Measurements from ENCODE around the gene SLC12A7. TPM values are rescaled to one million over a fixed set of nuclear protein-coding genes. Genes with fewer than 3 reads are reported as not detected.
"Not testable (repeated sequence)": the region's sequence is repeated elsewhere in the genome, so short reads cannot be mapped to it uniquely, and the experiment has no call there.

The SLC12A7 gene
- total and polyA plus RNA-seq, 7 donors: 7.2 to 54.3 (median 16.8) TPM

- peaks cover 0 to 12% (median 8%) of the 10 kb centered on the region in 4 donors for H3K4me1 ChIP-seq
- H3K27me3 ChIP-seq: no peaks in the 10 kb centered on the region
- no peak for TF ChIP-seq CTCF (IDR thresholded peaks at IDR 0.05)
- no peak for TF ChIP-seq POLR2A (IDR thresholded peaks at IDR 0.05)
- TF ChIP-seq POLR2AphosphoS5 (IDR thresholded peaks at IDR 0.05): no peak
- no peak for TF ChIP-seq EP300 (IDR thresholded peaks at IDR 0.05)
- no peak overlapping the region for H3K4me3 ChIP-seq
- no peaks in the 10 kb centered on the region for H3K36me3 ChIP-seq
- no peak for DNase-seq
- H3K27ac ChIP-seq: peak overlapping the region in 2 of 4 donors; percentile 7 to 32
- intact Hi-C loops (cut with DNase I): no loop called here
- 45 to 70% methylated on average over 20 of the region's 20 CpGs for WGBS, 2 donors
- no peaks in the 10 kb centered on the region for H3K9me3 ChIP-seq
These were observed 16.3 kb upstream of the SLC12A7 start for GRCh38 chr5:1127959-1128785.

GRCh38 chr5:1125695-1126094, 13.8 kb upstream of the SLC12A7 start:
- H3K4me3 ChIP-seq; H3K9me3 ChIP-seq; DNase-seq; H3K27me3 ChIP-seq; H3K36me3 ChIP-seq; intact Hi-C loops (cut with DNase I): not testable (repeated sequence)
- 95 to 96% methylated on average over 2 of the region's 2 CpGs for WGBS, 2 donors
- peaks cover 0 to 12% (median 8%) of the 10 kb centered on the region in 4 donors for H3K4me1 ChIP-seq
- peak overlapping the region; percentile 20 to 56 (median 40) for H3K27ac ChIP-seq

GRCh38 chr5:1125030-1125357, 13.1 kb upstream of the SLC12A7 start:
- no peaks in the 10 kb centered on the region for H3K9me3 ChIP-seq
- TF ChIP-seq CTCF (IDR thresholded peaks at IDR 0.05): no peak
- TF ChIP-seq POLR2AphosphoS5 (IDR thresholded peaks at IDR 0.05): peak in 3 of 4 donors; percentile 19 to 36 (median 27)
- no peak for TF ChIP-seq EP300 (IDR thresholded peaks at IDR 0.05)
- intact Hi-C loops (cut with DNase I): no loop called here
- no peak overlapping the region for H3K4me3 ChIP-seq
- H3K27ac ChIP-seq: peak overlapping the region; percentile 32 to 56 (median 50)
- H3K4me1 ChIP-seq: peaks cover 0 to 12% (median 8%) of the 10 kb centered on the region in 4 donors
- 75 to 90% methylated on average over 6 of the region's 6 CpGs for WGBS, 2 donors
- peak; percentile 93 for DNase-seq
- no peaks in the 10 kb centered on the region for H3K27me3 ChIP-seq
- no peaks in the 10 kb centered on the region for H3K36me3 ChIP-seq

- no peaks in the 10 kb centered on the region for H3K9me3 ChIP-seq
- DNase-seq: peak; percentile 82
- H3K4me1 ChIP-seq: peaks cover 0 to 13% (median 10%) of the 10 kb centered on the region in 4 donors
- no peaks in the 10 kb centered on the region for H3K27me3 ChIP-seq
- no peak overlapping the region for H3K4me3 ChIP-seq
- WGBS, 2 donors: 83 to 87% methylated on average over 27 of the region's 27 CpGs
- TF ChIP-seq CTCF (IDR thresholded peaks at IDR 0.05) (no peak), POLR2AphosphoS5 (IDR thresholded peaks at IDR 0.05) (no peak), POLR2A (IDR thresholded peaks at IDR 0.05) (no peak), EP300 (IDR thresholded peaks at IDR 0.05) (no peak)
- H3K27ac ChIP-seq: peak overlapping the region; percentile 32 to 56 (median 48)
- H3K36me3 ChIP-seq: no peaks in the 10 kb centered on the region
- intact Hi-C loops (cut with DNase I): no loop called here
These were observed 12.6 kb upstream of the SLC12A7 start for GRCh38 chr5:1124205-1125029.

Data from sigmoid colon (tissue), 7 donors.